Measurements from ENCODE around the gene GINS1. TPM values are rescaled to one million over a fixed set of nuclear protein-coding genes. Genes with fewer than 3 reads are reported as not detected.

The GINS1 gene
- total RNA-seq, 1 experiment from 2014 or later = 30.4 TPM

- no peak overlapping the region for H3K9ac ChIP-seq (ENCODE audit: low read length)
- no peaks in the 10 kb centered on the region for H3K9me3 ChIP-seq (ENCODE audit: control insufficient read depth in 1 of 2, insufficient read depth in 1 of 2, low read depth in 1 of 2, low read length in 2 of 2)
- CTCF ChIA-PET = no interaction called here
- BruUV-seq (replicated peaks) = no TSS peak
- H3K27me3 ChIP-seq (ENCODE audit: insufficient read depth, low read length) = no peaks in the 10 kb centered on the region
- intact Hi-C loops (cut with micrococcal nuclease) = no loop called here
- RAD21 ChIA-PET (ENCODE audit: low non-redundant PET in 1 of 2, low total read pairs in 2 of 2, uncharacterized antibody in 2 of 2, unreplicated experiment in 2 of 2) = no interaction called here
- ATAC-seq (no peak), DNase-seq (ENCODE audit: low read depth, low spot score) (no peak)
- H3K4me2 ChIP-seq (ENCODE audit: low read length) = no peak overlapping the region
- TF ChIP-seq CBX3 (IDR thresholded peaks at IDR 0.05; ENCODE audit: low read depth) (no peak), ATF3 (IDR thresholded peaks at IDR 0.05) (no peak), FOSL1 (IDR thresholded peaks at IDR 0.05; ENCODE audit: low read depth) (no peak), EGR1 (IDR thresholded peaks at IDR 0.05; ENCODE audit: low read depth) (no peak)
- TF ChIP-seq, protein P1, sequence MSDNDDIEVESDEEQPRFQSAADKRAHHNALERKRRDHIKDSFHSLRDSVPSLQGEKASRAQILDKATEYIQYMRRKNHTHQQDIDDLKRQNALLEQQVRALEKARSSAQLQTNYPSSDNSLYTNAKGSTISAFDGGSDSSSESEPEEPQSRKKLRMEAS (IDR thresholded peaks at IDR 0.05) = no peak
- H3K27ac ChIP-seq (ENCODE audit: low read depth, low read length) = no peak overlapping the region
- no peaks in the 10 kb centered on the region for H4K20me1 ChIP-seq (ENCODE audit: insufficient read depth)
- peaks cover 0 to 2% of the 10 kb centered on the region in 2 experiments; a peak in 1 of 4 replicates for H3K36me3 ChIP-seq (ENCODE audit: control insufficient read depth in 1 of 2, insufficient read depth in 2 of 2, low read length in 2 of 2)
- peaks cover 63% of the 10 kb centered on the region for H3K79me2 ChIP-seq (ENCODE audit: insufficient read depth, low read length)
- POLR2A ChIA-PET = interaction anchor here (0.7 kb wide), 1 partner anchor 24 kb away, joined by 3 read pairs; no protein-coding TSS in a partner anchor
- H3K4me1 ChIP-seq (ENCODE audit: control insufficient read depth in 1 of 2, insufficient read depth in 2 of 2, low read length in 2 of 2) = peaks cover 4% of the 10 kb centered on the region in 2 experiments; a peak in 2 of 4 replicates
- no peak overlapping the region for H3K4me3 ChIP-seq (replicated peaks in 1 of 2; ENCODE audit: low read depth in 1 of 2, low read length in 2 of 2)
- H2AFZ ChIP-seq (ENCODE audit: low read depth, low read length, poor library complexity, severe bottlenecking) = no peak overlapping the region
- H3K9me2 ChIP-seq (ENCODE audit: insufficient read depth) = no peaks in the 10 kb centered on the region
Measured at GRCh38 chr20:25380945-25381614, 26.4 kb upstream of the GINS1 start.

DNA sequence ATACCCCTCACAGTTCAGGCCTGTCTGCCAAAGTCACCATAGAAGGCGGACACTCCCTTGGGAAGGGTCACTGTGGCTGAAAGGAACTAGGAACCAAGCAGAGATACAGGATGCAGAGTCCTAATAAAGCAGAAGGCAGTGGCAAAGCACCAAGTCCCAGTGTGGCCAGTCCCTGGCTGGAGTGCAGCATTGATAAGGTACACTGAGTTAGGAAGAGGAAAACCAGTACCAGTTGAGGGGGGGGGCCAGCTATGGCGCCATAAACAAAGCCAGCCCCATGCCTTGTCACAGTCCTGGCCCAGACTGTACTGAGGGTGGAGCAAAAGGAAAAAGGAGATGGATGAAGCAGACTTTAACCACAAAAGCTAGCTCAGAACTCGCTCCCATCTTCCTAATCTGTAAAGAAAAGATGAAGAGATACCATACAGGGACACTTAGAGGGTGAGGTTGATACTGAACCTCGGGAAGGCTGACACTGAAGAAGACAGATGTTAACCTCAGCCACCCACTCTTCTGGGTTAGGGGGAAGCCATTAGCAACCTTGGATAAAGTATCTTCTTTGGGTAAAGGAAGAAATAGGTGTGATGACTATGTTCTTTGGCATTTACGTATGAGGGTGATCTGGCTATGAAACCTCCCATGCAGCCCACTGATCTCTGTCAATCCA is 24.6 kb upstream of the GINS1 start:
- TF ChIP-seq CEBPB (IDR thresholded peaks at IDR 0.05; ENCODE audit: low read depth) (no peak), SP1 (IDR thresholded peaks at IDR 0.05; ENCODE audit: low read depth) (no peak), CTCF (IDR thresholded peaks at IDR 0.05 in 2 of 3, conservative IDR thresholded peaks at IDR 0.05 in 1 of 3; ENCODE audit: borderline replicate concordance in 1 of 3, insufficient read depth in 1 of 3, low read depth in 2 of 3, low read length in 2 of 3) (no peak), FOSL1 (IDR thresholded peaks at IDR 0.05; ENCODE audit: low read depth) (no peak), POLR2AphosphoS5 (IDR thresholded peaks at IDR 0.05; ENCODE audit: low read depth, low read length) (no peak), EZH2phosphoT487 (IDR thresholded peaks at IDR 0.05; ENCODE audit: borderline replicate concordance) (no peak), RAD21 (IDR thresholded peaks at IDR 0.05; ENCODE audit: low read depth) (no peak), YY1 (IDR thresholded peaks at IDR 0.05; ENCODE audit: extremely low read depth, insufficient replicate concordance, low read depth, low read length) (no peak), ELF1 (IDR thresholded peaks at IDR 0.05; ENCODE audit: borderline replicate concordance, low read depth) (no peak), EZH2 (IDR thresholded peaks at IDR 0.05) (no peak), JUND (IDR thresholded peaks at IDR 0.05) (no peak)
- H3K9ac ChIP-seq (ENCODE audit: low read length) = no peak overlapping the region
- DNase-seq (ENCODE audit: low read depth, low spot score) (no peak), ATAC-seq (no peak)
- POLR2A ChIA-PET = no interaction called here
- no TSS peak for BruUV-seq (replicated peaks)
- peaks cover 0 to 2% of the 10 kb centered on the region in 2 experiments; a peak in 1 of 4 replicates for H3K36me3 ChIP-seq (ENCODE audit: control insufficient read depth in 1 of 2, insufficient read depth in 2 of 2, low read length in 2 of 2)
- intact Hi-C loops (cut with micrococcal nuclease) = no loop called here
- CTCF ChIA-PET = no interaction called here
- H4K20me1 ChIP-seq (ENCODE audit: insufficient read depth) = no peaks in the 10 kb centered on the region
- RAD21 ChIA-PET (ENCODE audit: low non-redundant PET in 1 of 2, low total read pairs in 2 of 2, uncharacterized antibody in 2 of 2, unreplicated experiment in 2 of 2) = no interaction called here
- no peak overlapping the region for H3K4me2 ChIP-seq (ENCODE audit: low read length)
- peaks cover 4% of the 10 kb centered on the region in 2 experiments; a peak in 2 of 4 replicates for H3K4me1 ChIP-seq (ENCODE audit: control insufficient read depth in 1 of 2, insufficient read depth in 2 of 2, low read length in 2 of 2)
- H2AFZ ChIP-seq (ENCODE audit: low read depth, low read length, poor library complexity, severe bottlenecking) = no peak overlapping the region
- peaks cover 76% of the 10 kb centered on the region for H3K79me2 ChIP-seq (ENCODE audit: insufficient read depth, low read length)
- H3K4me3 ChIP-seq (replicated peaks in 1 of 2; ENCODE audit: low read depth in 1 of 2, low read length in 2 of 2) = no peak overlapping the region
- H3K9me3 ChIP-seq (ENCODE audit: control insufficient read depth in 1 of 2, insufficient read depth in 1 of 2, low read depth in 1 of 2, low read length in 2 of 2) = no peaks in the 10 kb centered on the region
- H3K27ac ChIP-seq (ENCODE audit: low read depth, low read length) = no peak overlapping the region
- no peaks in the 10 kb centered on the region for H3K9me2 ChIP-seq (ENCODE audit: insufficient read depth)
- no peaks in the 10 kb centered on the region for H3K27me3 ChIP-seq (ENCODE audit: insufficient read depth, low read length)

Measured in HCT116 (cell line).